Tibial nerve (tissue), 4 donors: ENCODE measurements around the gene YARS1. TPM values are rescaled to one million over a fixed set of nuclear protein-coding genes. Genes with fewer than 3 reads are reported as not detected.

ENCODE experiments used
- DNase-seq, 2 donors: peaks; one replicate each; pipeline ENCODE4 v3.0.0-alpha.2; 2019; ENCODE audit warnings: low spot score in 2 of 2
- H3K27ac ChIP-seq, 4 donors: fragments of 200-600 bp; sonication (generic) in 3 of 4; one replicate each; pipeline ENCODE4 v1.5.1; 2017 to 2019; ENCODE audit warnings: mild to moderate bottlenecking in 1 of 4
- H3K27me3 ChIP-seq, 2 donors: fragments of 200-600 bp; sonication (generic) in 1 of 2; one replicate each; pipeline versions ENCODE4 v1.5.1 to v1.6.0; 2017 to 2019
- H3K36me3 ChIP-seq, 3 donors: fragments of 200-600 bp; sonication (generic); one replicate each; pipeline ENCODE4 v1.5.1; 2018 to 2019
- H3K4me1 ChIP-seq, 4 donors: fragments of 200-600 bp; sonication (generic) in 3 of 4; one replicate each; pipeline ENCODE4 v1.5.1; 2017 to 2019
- H3K4me3 ChIP-seq, 4 donors: fragments of 200-600 bp; sonication (generic) in 3 of 4; one replicate each; pipeline ENCODE4 v1.5.1; 2017 to 2019; ENCODE audit warnings: mild to moderate bottlenecking in 1 of 4, moderate library complexity in 1 of 4
- H3K9me3 ChIP-seq, 4 donors: fragments of 200-600 bp; sonication (generic) in 3 of 4; one replicate each; pipeline ENCODE4 v1.5.1; 2017 to 2019
- EP300 ChIP-seq, 2 donors: sonication (generic); formaldehyde crosslinking; IDR thresholded peaks; one replicate each; pipeline ENCODE4 v1.6.1; 2017; ENCODE audit warnings: antibody characterized with exemption in 2 of 2, mild to moderate bottlenecking in 1 of 2
- POLR2A ChIP-seq, 2 donors: fragments of 450-650 bp; IDR thresholded peaks; one replicate each; pipeline ENCODE4 v1.6.1; 2017; ENCODE audit warnings: antibody characterized with exemption in 2 of 2, mild to moderate bottlenecking in 2 of 2, moderate library complexity in 2 of 2
- WGBS, 2 donors: methylation state at CpG; one replicate each; pipeline ENCODE4 v1.1.5; 2018; 5-methylcytosine and 5-hydroxymethylcytosine counted together
- total RNA-seq, 4 donors: library from RNA; depleted of rRNA; stranded (reverse); fragments of >200 nt; gene quantifications; one replicate each; pipeline ENCODE4 v1.1.0, GENCODE V29; 2016
- TF ChIP-seq, protein P1 (sequence below), 5 experiments: fragments of 200-600 bp in 3 of 5; fragments of 450-650 bp in 2 of 5; sonication (generic) in 3 of 5; IDR thresholded peaks; one replicate each; pipeline ENCODE4 v1.5.1; 2016 to 2019; ENCODE audit warnings: antibody characterized with exemption in 5 of 5, mild to moderate bottlenecking in 3 of 5, moderate library complexity in 2 of 5

The YARS1 gene
- total RNA-seq, 4 donors from 2014 or later: 29.0 to 80.7 (median 50.2) TPM

DNA sequence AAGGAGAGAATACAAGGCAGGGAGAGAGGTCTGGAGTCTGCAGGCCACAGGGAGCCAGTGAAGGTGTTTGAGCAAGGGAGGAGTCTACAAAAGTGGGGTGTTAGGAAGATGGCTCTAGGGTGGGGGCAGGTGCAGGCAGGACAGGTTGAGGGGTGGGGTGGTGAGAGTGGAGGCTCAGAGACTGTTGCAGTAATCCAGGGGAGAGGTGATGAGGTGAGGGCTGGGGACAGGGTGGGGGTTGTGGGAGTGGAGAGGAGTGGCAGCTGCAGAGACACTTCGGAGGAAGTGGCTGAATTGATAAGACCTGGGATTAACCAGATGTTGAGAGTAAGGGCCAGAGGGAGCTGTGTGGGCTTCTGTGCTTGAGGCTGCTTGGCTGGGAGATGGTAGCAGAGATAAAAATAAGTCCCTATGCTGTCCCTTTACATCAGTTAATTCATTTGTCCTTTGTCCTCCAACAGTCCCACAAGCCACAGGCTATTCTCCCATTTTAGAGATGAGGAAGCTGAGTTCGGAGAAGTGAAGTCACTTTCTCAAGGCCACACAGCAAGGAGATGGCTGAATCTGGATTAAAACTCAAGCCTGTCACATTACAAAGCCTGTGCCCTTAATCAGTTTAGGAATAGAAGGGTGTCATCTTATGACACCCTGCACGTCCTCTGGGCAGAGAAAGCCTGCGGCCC lies 59.8 kb downstream of the YARS1 start:
- H3K9me3 ChIP-seq: no peaks in the 10 kb centered on the region
- no peaks in the 10 kb centered on the region for H3K36me3 ChIP-seq
- DNase-seq: no peak
- H3K27me3 ChIP-seq: no peaks in the 10 kb centered on the region
- peaks cover 0 to 60% (median 17%) of the 10 kb centered on the region in 4 donors for H3K4me1 ChIP-seq
- 75 to 77% methylated on average over 4 of the region's 4 CpGs for WGBS, 2 donors
- no peak overlapping the region for H3K4me3 ChIP-seq
- TF ChIP-seq POLR2A (IDR thresholded peaks at IDR 0.05): no peak
- TF ChIP-seq, protein P1, sequence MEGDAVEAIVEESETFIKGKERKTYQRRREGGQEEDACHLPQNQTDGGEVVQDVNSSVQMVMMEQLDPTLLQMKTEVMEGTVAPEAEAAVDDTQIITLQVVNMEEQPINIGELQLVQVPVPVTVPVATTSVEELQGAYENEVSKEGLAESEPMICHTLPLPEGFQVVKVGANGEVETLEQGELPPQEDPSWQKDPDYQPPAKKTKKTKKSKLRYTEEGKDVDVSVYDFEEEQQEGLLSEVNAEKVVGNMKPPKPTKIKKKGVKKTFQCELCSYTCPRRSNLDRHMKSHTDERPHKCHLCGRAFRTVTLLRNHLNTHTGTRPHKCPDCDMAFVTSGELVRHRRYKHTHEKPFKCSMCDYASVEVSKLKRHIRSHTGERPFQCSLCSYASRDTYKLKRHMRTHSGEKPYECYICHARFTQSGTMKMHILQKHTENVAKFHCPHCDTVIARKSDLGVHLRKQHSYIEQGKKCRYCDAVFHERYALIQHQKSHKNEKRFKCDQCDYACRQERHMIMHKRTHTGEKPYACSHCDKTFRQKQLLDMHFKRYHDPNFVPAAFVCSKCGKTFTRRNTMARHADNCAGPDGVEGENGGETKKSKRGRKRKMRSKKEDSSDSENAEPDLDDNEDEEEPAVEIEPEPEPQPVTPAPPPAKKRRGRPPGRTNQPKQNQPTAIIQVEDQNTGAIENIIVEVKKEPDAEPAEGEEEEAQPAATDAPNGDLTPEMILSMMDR (IDR thresholded peaks at IDR 0.05): no peak
- no peak for TF ChIP-seq EP300 (IDR thresholded peaks at IDR 0.05)
- H3K27ac ChIP-seq: peak overlapping the region in 3 of 4 donors; percentile 7 to 78 (median 16)

DNA sequence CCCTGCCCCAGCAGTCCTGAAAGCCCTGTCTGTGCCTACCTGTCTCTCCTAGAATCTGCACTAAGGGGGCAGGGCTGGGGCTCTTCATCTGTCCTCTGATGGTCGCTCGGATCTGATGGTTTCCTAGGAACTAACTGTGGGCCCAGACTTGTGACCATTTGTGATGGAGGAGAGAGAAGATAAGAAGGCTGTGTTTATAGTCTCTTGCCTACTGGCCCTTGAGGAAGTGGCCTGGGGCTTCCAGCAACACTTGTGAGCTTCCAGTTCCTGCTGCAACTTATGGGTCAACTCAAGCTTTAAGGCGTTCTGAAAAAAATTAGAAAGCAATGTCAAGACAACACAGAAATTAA lies 61.4 kb downstream of the YARS1 start:
- Histone ChIP-seq H3K4me3 (no peak overlapping the region), H3K36me3 (no peaks in the 10 kb centered on the region), H3K4me1 (peaks cover 0 to 47% (median 11%) of the 10 kb centered on the region in 4 donors), H3K27me3 (no peaks in the 10 kb centered on the region), H3K9me3 (no peaks in the 10 kb centered on the region), H3K27ac (peak overlapping the region in 3 of 4 donors; percentile 59 to 78 (median 77))
- 66 to 81% methylated on average over 3 of the region's 3 CpGs for WGBS, 2 donors
- DNase-seq: no peak
- no peak for TF ChIP-seq POLR2A (IDR thresholded peaks at IDR 0.05)
- TF ChIP-seq, protein P1 (IDR thresholded peaks at IDR 0.05): no peak
- no peak for TF ChIP-seq EP300 (IDR thresholded peaks at IDR 0.05)

DNA sequence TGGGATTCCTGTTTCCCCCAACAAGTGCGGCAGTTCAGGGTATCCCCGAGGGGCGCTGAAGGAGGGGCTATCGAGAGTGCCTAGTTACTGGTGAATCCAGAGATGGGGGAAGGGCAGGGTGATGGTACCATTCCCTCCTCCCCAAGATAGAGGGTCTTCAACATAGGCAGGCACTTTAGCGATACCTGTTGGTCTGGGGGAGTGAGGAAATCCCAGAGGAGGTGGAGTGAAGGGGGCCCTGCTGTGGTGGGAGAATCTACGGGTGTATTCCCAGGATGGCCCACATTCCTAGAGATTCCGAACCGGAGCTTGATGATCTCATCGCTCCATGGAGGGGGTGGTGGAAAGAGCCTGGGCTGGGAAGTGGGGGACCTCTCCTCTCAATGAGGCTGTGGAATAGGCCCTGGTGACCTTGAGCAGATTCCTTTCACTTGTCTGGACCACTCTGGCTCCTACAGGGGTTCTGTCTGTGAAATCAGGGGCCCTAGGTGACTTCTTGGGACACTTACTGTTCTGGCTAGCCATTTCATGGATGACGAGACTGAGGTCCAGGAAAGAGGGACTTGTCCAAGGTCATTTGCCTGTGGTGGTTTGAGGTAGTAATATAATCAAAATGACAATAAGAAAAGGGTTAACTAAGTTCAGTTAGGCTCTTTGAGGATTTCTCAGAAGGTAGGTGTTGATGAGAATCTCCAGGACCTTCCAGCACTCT lies 61.9 kb downstream of the YARS1 start:
- no peaks in the 10 kb centered on the region for H3K27me3 ChIP-seq
- peak overlapping the region in 2 of 4 donors; percentile 63 to 79 for H3K4me3 ChIP-seq
- WGBS, 2 donors: 44 to 52% methylated on average over 10 of the region's 10 CpGs
- no peak for DNase-seq
- no peaks in the 10 kb centered on the region for H3K36me3 ChIP-seq
- H3K9me3 ChIP-seq: no peaks in the 10 kb centered on the region
- H3K4me1 ChIP-seq: peaks cover 0 to 44% (median 11%) of the 10 kb centered on the region in 4 donors
- peak overlapping the region in 3 of 4 donors; percentile 59 to 78 (median 77) for H3K27ac ChIP-seq
- TF ChIP-seq EP300 (IDR thresholded peaks at IDR 0.05) (no peak), POLR2A (IDR thresholded peaks at IDR 0.05) (no peak)
- TF ChIP-seq, protein P1 (IDR thresholded peaks at IDR 0.05): no peak

DNA sequence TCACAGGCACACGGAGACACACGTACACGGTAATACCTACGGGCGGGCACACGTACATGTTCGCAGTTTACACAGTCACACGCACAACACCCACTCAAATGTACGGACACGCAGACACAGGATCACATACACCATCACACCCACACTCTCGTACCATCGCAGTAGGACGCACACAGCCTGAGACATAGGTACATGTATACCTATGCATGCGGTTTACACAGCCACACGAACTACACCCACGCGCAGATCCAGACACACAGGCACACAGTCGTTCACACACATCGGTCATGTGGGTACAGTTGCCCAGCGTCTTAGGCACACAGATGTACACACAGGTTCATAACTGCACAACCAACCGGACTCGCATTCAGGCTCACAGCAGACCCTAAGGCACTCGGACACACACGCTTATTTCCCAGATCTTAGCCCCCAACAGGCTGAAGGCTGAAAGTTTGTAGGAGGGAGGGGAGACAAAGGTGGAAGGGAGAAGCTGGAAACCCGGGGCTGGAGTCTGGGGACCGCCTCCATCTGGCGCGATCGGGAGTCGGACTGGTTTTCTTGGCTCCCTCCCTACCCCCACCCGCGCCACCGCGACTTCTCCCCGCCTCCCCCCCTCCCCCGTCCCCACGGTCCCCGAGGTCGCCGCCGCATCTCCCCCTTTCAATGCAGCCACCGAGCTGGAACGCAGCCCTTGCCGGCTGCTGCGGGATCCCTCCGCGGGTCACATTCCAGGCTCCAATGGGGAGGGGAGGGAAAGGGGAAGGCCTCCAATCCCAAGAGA lies 62.7 kb downstream of the YARS1 start:
- H3K27me3 ChIP-seq: no peaks in the 10 kb centered on the region
- no peak for DNase-seq
- H3K4me1 ChIP-seq: peaks cover 0 to 37% (median 11%) of the 10 kb centered on the region in 4 donors
- H3K27ac ChIP-seq: peak overlapping the region; percentile 6 to 78 (median 68)
- TF ChIP-seq EP300 (IDR thresholded peaks at IDR 0.05): no peak
- no peak for TF ChIP-seq POLR2A (IDR thresholded peaks at IDR 0.05)
- TF ChIP-seq, protein P1 (IDR thresholded peaks at IDR 0.05): no peak
- H3K9me3 ChIP-seq: no peaks in the 10 kb centered on the region
- 2 to 4% methylated on average over 34 to 38 of the region's 47 CpGs for WGBS, 2 donors
- no peaks in the 10 kb centered on the region for H3K36me3 ChIP-seq
- H3K4me3 ChIP-seq: peak overlapping the region; percentile 45 to 79 (median 63)
